Measurements from ENCODE around the gene STAT2. TPM values are rescaled to one million over a fixed set of nuclear protein-coding genes. Genes with fewer than 3 reads are reported as not detected.

Gene STAT2
- total and polyA plus RNA-seq, 9 of the 15 experiments (the other 6 are each of a cell fraction or from before 2014, with no cell fraction given): 15.5 to 46.9 (median 40.1) TPM

DNA sequence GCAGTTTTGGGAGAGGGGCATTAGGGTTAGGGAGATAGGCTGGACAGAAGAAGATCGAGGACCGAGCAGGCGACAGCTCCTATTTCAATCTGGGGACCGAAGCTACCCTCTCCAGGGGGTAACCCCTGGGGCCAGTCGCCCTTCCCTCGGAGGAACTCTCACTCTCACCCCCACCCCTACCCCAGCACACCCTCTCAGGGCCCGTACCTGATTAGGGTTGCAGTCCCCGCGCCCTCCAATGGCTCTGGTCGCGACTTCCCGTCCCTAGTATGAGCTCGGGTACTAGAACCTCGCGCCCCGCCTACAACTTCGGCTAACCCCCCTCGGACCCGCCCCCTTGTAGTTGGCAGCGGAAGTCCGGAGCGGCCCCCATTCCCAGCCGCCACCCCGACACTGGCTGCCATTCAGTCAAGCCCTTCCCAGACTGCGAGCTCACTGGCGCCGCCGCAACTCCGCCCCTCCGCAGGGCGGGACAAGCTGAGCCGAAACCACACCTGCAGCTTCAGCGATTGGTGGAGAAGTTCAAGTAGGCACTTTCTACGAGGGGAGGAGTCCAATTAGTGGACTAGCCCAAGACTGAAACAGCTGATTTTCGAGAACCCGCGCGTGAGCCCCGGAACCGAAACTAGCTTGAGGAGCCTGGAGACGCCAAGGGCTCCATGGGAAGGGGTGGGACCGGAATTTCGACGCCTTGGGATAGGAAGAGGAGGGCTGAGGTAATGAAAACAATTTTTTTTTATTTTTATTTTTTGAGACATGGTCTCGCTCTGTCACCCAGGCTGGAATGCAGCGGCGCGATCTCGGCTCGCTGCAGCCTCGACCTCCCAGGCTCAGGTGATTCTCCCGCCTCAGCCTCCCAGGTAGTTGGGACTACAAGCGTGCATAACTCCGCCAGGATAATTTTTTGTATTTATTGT lies at the start of gene STAT2 (continued):
- no peak for TF ChIP-seq ZNF280A (IDR thresholded peaks at IDR 0.05; ENCODE audit: low read depth, partially characterized antibody)
- TF ChIP-seq ZNF212 (CRISPR knock-in tag; IDR thresholded peaks at IDR 0.05): no peak
- TF ChIP-seq IRF2 (CRISPR knock-in tag; IDR thresholded peaks at IDR 0.05): no peak
- no peak for TF ChIP-seq CBX5 (IDR thresholded peaks at IDR 0.05; ENCODE audit: borderline replicate concordance, low read depth)
- TF ChIP-seq, protein P1, sequence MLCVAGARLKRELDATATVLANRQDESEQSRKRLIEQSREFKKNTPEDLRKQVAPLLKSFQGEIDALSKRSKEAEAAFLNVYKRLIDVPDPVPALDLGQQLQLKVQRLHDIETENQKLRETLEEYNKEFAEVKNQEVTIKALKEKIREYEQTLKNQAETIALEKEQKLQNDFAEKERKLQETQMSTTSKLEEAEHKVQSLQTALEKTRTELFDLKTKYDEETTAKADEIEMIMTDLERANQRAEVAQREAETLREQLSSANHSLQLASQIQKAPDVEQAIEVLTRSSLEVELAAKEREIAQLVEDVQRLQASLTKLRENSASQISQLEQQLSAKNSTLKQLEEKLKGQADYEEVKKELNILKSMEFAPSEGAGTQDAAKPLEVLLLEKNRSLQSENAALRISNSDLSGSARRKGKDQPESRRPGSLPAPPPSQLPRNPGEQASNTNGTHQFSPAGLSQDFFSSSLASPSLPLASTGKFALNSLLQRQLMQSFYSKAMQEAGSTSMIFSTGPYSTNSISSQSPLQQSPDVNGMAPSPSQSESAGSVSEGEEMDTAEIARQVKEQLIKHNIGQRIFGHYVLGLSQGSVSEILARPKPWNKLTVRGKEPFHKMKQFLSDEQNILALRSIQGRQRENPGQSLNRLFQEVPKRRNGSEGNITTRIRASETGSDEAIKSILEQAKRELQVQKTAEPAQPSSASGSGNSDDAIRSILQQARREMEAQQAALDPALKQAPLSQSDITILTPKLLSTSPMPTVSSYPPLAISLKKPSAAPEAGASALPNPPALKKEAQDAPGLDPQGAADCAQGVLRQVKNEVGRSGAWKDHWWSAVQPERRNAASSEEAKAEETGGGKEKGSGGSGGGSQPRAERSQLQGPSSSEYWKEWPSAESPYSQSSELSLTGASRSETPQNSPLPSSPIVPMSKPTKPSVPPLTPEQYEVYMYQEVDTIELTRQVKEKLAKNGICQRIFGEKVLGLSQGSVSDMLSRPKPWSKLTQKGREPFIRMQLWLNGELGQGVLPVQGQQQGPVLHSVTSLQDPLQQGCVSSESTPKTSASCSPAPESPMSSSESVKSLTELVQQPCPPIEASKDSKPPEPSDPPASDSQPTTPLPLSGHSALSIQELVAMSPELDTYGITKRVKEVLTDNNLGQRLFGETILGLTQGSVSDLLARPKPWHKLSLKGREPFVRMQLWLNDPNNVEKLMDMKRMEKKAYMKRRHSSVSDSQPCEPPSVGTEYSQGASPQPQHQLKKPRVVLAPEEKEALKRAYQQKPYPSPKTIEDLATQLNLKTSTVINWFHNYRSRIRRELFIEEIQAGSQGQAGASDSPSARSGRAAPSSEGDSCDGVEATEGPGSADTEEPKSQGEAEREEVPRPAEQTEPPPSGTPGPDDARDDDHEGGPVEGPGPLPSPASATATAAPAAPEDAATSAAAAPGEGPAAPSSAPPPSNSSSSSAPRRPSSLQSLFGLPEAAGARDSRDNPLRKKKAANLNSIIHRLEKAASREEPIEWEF (CRISPR knock-in tag; IDR thresholded peaks at IDR 0.05): no peak
- TF ChIP-seq GATA2 (CRISPR knock-in tag; IDR thresholded peaks at IDR 0.05): no peak
- TF ChIP-seq, protein P2, sequence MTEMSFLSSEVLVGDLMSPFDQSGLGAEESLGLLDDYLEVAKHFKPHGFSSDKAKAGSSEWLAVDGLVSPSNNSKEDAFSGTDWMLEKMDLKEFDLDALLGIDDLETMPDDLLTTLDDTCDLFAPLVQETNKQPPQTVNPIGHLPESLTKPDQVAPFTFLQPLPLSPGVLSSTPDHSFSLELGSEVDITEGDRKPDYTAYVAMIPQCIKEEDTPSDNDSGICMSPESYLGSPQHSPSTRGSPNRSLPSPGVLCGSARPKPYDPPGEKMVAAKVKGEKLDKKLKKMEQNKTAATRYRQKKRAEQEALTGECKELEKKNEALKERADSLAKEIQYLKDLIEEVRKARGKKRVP (CRISPR knock-in tag; IDR thresholded peaks at IDR 0.05): no peak
- no peak for TF ChIP-seq HMG20B (CRISPR knock-in tag; IDR thresholded peaks at IDR 0.05)
- TF ChIP-seq GTF2E2 (tag; IDR thresholded peaks at IDR 0.05): no peak; the same call in 1 of the 2 replicates
- no peak for TF ChIP-seq DLX4 (CRISPR knock-in tag; IDR thresholded peaks at IDR 0.05)
- no peak for TF ChIP-seq LEF1 (IDR thresholded peaks at IDR 0.05)
- TF ChIP-seq TSHZ1 (CRISPR knock-in tag; IDR thresholded peaks at IDR 0.05): no peak
- TF ChIP-seq TEAD1 (CRISPR knock-in tag; IDR thresholded peaks at IDR 0.05): peak; percentile 47 to 85; a peak in 1 of 4 replicates
- TF ChIP-seq TGIF2 (CRISPR knock-in tag; IDR thresholded peaks at IDR 0.05): no peak

Data from K562 (cell line).